ENCODE data around the gene UNC119B.

Gene UNC119B

DNA sequence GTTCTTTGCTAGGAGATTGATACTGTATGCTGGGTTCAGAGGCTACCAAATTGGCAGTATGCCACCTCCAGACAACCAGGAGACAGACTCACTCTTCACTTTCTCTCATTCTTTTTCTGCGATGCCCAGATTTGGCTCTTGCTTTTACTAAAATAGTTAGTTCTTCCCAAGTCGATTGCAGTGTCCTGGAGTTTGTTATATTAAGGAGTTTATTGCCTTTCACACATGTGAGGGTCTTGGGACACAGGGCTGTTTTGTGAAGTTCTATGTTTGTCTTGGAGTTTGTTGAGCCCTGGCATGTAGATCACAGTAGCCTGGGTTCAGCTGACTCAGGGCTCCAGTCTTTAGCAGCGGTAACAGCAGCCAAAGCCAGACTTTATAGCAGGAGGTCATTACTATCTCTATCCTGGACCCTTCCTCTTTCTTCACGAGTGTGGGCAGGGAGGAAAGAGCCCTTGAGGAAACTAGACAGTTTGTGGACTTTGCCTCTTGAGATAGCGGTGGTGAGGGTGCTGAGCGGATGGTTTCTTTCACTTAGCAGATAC lies 21.7 kb upstream of the UNC119B start:
- DNase-seq = no peak

GRCh38 chr12:120689397-120690082 lies 20.7 kb upstream of the UNC119B start:
- DNase-seq = no peak

DNA sequence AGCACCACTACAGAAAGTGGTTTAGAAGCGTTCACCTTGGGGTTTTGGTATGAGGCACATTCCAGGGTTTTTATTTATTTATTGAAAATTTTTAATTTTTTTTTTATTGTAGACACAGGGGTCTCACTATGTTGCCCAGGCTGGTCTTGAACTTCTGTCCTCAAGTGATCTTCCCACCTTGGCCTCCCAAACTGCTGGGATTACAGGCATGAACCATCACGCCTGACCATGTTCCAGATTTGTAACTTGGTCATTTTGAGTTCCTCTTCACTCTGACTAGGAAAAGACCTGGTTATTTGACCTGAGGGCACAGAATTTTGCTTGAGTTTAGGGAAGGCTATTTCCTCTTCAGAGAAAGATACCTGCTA lies 20.2 kb upstream of the UNC119B start:
- no peak for DNase-seq

- no peak for DNase-seq
These were observed 19.3 kb upstream of the UNC119B start for GRCh38 chr12:120690978-120691377.

- DNase-seq = no peak
These were observed 17.7 kb upstream of the UNC119B start for GRCh38 chr12:120692524-120693033.

GRCh38 chr12:120693848-120694247 lies 16.4 kb upstream of the UNC119B start:
- no peak for DNase-seq

GRCh38 chr12:120696626-120697025 lies 13.6 kb upstream of the UNC119B start:
- DNase-seq = no peak

- DNase-seq = no peak
These were observed 12.9 kb upstream of the UNC119B start for GRCh38 chr12:120697344-120697743.

- no peak for DNase-seq
These were observed 11.6 kb upstream of the UNC119B start for GRCh38 chr12:120698665-120699064.

GRCh38 chr12:120699553-120699952 lies 10.7 kb upstream of the UNC119B start:
- no peak for DNase-seq

GRCh38 chr12:120700886-120701285 lies 9.4 kb upstream of the UNC119B start:
- no peak for DNase-seq

GRCh38 chr12:120702637-120703036 lies 7.6 kb upstream of the UNC119B start:
- DNase-seq = no peak

- no peak for DNase-seq
These were observed 6.8 kb upstream of the UNC119B start for GRCh38 chr12:120703311-120703942.

DNA sequence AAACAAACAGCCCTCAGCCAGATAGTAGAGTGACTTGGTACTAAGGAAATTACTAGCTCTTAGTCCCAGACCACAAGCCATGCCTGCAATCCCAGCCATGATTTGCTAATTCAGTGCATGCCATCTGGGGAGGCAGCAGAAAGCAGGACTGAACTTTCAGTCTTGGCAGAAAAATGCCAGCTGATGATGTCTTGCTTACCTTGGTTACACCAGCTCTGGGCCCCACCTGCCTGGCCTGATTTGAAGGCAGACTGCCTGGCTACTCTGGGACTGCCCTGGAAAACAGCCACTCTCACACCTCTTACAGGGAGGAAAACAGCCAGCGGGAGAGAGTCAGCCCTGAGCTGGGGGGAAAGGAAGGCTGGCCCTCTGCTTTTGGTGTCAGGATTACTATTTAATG lies 4.6 kb upstream of the UNC119B start:
- DNase-seq = no peak

GRCh38 chr12:120706029-120706428 lies 4.2 kb upstream of the UNC119B start:
- no peak for DNase-seq

DNA sequence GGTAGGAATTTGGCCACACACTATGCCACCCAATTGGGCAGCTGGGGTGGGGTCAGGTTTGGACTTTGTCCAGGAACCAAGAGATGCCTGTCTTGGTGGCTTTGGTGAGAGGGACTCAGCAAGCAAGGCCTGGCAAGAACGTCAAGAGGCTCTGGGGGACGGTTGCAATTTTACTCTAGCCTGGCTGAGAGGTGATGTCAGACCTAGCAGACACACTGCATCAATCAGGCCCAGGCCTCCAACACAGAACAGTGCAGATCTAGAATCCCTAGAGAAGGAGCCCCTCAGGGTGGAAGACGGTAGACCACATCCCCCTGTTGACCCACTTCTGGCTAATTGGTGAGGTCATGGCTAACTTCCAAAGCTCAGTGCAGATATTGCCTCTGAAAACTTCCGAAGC lies 1.6 kb upstream of the UNC119B start:
- no peak for DNase-seq

- DNase-seq = no peak
These were observed 593 bp downstream of the UNC119B start for GRCh38 chr12:120710805-120711296.

- no peak for DNase-seq
These were observed 1.2 kb downstream of the UNC119B start for GRCh38 chr12:120711411-120711810.

- no peak for DNase-seq
These were observed 2.4 kb downstream of the UNC119B start for GRCh38 chr12:120712610-120713009.

- DNase-seq = peak; percentile 79
These were observed 3.7 kb downstream of the UNC119B start for GRCh38 chr12:120713861-120714482.

DNA sequence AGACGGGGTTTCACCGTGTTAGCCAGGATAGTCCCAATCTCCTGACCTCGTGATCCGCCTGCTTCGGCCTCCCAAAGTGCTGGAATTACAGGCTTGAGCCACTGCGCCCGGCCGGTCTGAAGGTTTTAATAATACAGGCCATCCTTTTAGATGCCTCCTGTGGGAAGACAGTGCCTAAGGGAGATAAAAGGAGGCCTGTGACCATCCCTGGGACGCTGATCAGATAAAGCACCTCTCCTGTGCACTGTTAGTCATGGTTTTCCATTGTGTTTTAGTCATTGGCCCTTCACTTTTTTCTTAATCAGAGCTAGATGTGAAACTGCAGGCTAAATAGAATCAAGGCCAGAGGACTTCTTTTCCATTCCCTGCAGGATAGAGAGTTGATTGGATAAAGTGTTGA lies 7.8 kb downstream of the UNC119B start:
- no peak for DNase-seq

GRCh38 chr12:120719072-120719471 lies 8.8 kb downstream of the UNC119B start:
- no peak for DNase-seq

DNA sequence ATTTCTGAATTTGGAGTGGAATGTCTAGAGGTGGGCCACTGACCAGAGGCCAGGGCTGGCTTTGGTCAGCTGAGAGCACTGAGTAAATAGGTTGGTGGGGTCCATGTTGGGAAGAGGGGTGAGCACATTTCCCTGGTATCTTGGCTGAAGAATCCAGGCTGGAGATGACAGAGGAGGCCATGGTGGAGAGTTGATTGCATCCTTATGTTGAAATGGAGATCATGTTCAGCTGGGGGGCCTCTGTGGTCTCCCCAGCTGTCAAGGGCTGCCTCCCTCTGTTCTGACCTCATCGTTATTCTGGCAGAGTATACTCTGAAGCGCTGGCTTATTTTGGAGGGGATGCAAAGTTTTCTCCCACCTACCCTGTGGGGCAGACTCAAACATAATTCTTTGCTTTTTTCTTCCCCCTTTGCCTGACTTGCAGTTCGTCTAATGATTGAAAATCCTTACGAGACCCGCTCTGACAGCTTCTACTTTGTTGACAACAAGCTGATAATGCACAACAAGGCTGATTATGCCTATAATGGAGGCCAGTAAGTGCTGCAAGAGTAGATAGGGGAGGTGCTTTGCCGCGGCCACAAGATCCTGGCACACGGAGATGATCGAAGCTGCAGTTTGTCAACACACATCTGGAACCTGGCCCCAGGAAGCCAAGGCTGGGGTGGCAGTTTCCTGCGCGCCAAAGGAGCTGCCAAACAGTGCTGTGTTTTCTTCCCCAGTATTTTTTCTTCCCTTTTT lies 9.4 kb downstream of the UNC119B start:
- DNase-seq = no peak
